ENCODE measurements around the gene RTCA.

DNA sequence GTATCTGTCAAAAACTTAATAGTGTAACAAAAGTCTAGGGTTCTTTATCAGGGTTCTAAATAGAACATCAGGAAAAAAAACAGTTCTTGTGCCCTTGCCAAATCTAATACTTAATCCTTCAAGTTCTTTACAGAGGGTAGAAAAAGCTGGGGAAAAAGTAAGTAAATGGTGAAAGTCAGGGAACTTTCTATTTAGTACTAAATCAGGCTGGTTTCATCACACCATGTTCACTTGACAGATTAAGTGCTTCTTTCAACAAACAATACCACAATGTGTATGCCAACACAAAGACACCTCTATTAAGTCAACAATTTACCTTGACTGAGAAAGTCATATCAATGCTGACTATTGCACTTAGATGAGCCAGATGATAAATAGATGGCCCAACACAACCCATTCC, 26.1 kb upstream of the RTCA start:
- TF ChIP-seq, protein P1, sequence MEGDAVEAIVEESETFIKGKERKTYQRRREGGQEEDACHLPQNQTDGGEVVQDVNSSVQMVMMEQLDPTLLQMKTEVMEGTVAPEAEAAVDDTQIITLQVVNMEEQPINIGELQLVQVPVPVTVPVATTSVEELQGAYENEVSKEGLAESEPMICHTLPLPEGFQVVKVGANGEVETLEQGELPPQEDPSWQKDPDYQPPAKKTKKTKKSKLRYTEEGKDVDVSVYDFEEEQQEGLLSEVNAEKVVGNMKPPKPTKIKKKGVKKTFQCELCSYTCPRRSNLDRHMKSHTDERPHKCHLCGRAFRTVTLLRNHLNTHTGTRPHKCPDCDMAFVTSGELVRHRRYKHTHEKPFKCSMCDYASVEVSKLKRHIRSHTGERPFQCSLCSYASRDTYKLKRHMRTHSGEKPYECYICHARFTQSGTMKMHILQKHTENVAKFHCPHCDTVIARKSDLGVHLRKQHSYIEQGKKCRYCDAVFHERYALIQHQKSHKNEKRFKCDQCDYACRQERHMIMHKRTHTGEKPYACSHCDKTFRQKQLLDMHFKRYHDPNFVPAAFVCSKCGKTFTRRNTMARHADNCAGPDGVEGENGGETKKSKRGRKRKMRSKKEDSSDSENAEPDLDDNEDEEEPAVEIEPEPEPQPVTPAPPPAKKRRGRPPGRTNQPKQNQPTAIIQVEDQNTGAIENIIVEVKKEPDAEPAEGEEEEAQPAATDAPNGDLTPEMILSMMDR (IDR thresholded peaks at IDR 0.05; ENCODE audit: low read length) = no peak
- TF ChIP-seq EZH2 (IDR thresholded peaks at IDR 0.05; ENCODE audit: borderline replicate concordance, low read length) = no peak
